MM.1S (cell line): ENCODE measurements around the gene GNAQ.

Source experiments
- DNase-seq: peaks from one replicate; pipeline ENCODE4 v3.0.0-alpha.2; 2015
- H2AFZ ChIP-seq: fragments of 300-600 bp; sonication (generic); 2 replicates; pipeline ENCODE4 v1.6.0; 2016; ENCODE audit warnings: antibody characterized with exemption, low read length
- H3F3A ChIP-seq: fragments of 300-600 bp; sonication (generic); 2 replicates; pipeline ENCODE4 v1.6.1; 2016; ENCODE audit warnings: mild to moderate bottlenecking, antibody characterized with exemption, low read length, moderate library complexity, mixed read lengths; ENCODE audit not compliant: insufficient read depth
- H3K27ac ChIP-seq: fragments of 300-600 bp; sonication (generic); 2 replicates; pipeline ENCODE4 v1.5.1; 2016; ENCODE audit warnings: mild to moderate bottlenecking, low read length
- H3K27me3 ChIP-seq: fragments of 300-600 bp; sonication (generic); replicated peaks from 2 replicates; pipeline ENCODE4 v1.6.0; 2016; ENCODE audit warnings: low read length; ENCODE audit not compliant: insufficient read depth
- H3K36me3 ChIP-seq: fragments of 300-600 bp; sonication (generic); replicated peaks from 2 replicates; pipeline ENCODE4 v1.6.1; 2016; ENCODE audit warnings: mild to moderate bottlenecking, low read length, mixed read lengths; ENCODE audit not compliant: insufficient read depth
- H3K4me1 ChIP-seq: fragments of 300-600 bp; sonication (generic); 2 replicates; pipeline ENCODE4 v1.6.1; 2016; ENCODE audit warnings: low read length, mixed read lengths
- H3K4me2 ChIP-seq: fragments of 300-600 bp; sonication (generic); 2 replicates; pipeline ENCODE4 v1.6.0; 2016; ENCODE audit warnings: low read depth, low read length
- H3K4me3 ChIP-seq: fragments of 300-600 bp; sonication (generic); 2 replicates; pipeline ENCODE4 v1.5.1; 2016; ENCODE audit warnings: low read length, mixed read lengths
- H3K79me2 ChIP-seq: fragments of 300-600 bp; sonication (generic); 2 replicates; pipeline ENCODE4 v1.6.1; 2016; ENCODE audit warnings: mixed run types, low read length, mixed read lengths
- H3K9ac ChIP-seq: fragments of 300-600 bp; sonication (generic); 2 replicates; pipeline ENCODE4 v1.6.1; 2016; ENCODE audit warnings: low read length, mixed read lengths
- H3K9me2 ChIP-seq: fragments of 300-600 bp; sonication (generic); replicated peaks from 2 replicates; pipeline ENCODE4 v1.6.1; 2016; ENCODE audit warnings: mild to moderate bottlenecking, low read length, mixed read lengths; ENCODE audit not compliant: insufficient read depth
- H3K9me3 ChIP-seq: fragments of 300-600 bp; sonication (generic); replicated peaks from 2 replicates; pipeline ENCODE4 v1.6.1; 2016; ENCODE audit warnings: mild to moderate bottlenecking, low read length, mixed read lengths; ENCODE audit not compliant: insufficient read depth
- H4K20me1 ChIP-seq: fragments of 300-600 bp; sonication (generic); 2 replicates; pipeline ENCODE4 v1.6.1; 2016; ENCODE audit warnings: mild to moderate bottlenecking, low read length, moderate library complexity, mixed read lengths; ENCODE audit not compliant: insufficient read depth
- EZH2 ChIP-seq: fragments of 300-600 bp; sonication (generic); optimal IDR thresholded peaks from 2 replicates; pipeline ENCODE3; 2017; ENCODE audit warnings: low read depth, mild to moderate bottlenecking, antibody characterized with exemption, low read length, mixed read lengths
- EZH2phosphoT487 ChIP-seq: fragments of 300-600 bp; sonication (generic); IDR thresholded peaks from 2 replicates; pipeline ENCODE4 v1.6.1; 2018; ENCODE audit warnings: antibody characterized with exemption, low read length
- TF ChIP-seq, protein P1 (sequence below): fragments of 300-600 bp; sonication (generic); IDR thresholded peaks from 2 replicates; pipeline ENCODE4 v1.5.1; 2016; ENCODE audit warnings: antibody characterized with exemption, low read length, mixed read lengths

GNAQ gene

DNA sequence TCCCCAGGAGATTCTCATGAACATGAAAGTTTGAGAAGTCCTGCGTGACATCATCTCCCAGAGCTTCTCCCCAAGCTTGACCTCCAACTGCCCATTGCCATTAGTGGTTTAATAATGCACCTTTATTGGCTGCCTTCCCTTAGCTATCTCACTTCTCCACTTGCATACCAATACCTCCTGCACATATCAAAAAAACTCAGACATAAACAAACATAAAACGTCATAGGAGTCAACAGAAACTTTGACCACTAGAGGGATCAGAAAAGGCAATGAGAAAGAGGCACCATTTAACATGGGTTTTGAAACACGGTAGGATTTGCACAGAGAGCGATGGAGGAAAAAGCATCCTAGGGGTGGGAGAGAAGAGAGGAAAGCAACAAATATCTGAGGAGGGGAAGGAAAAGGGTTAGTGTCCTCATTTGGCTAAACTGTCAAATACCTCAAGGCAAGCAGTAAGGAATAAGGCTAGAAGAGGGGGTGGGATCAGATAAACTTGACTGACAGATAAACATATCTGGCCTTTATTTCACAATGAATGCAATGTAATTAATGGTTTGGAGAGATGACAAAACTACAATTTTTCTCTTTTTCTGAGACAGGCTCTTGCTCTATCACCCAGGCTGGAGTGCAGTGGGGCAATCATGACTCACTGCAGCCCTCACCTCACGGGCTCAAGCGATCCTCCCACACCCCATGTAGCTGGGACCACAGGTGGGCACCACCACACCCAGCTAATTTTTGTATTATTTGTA lies 27.0 kb downstream of the GNAQ start:
- Histone ChIP-seq H3K9me3 (no peaks in the 10 kb centered on the region), H3K27ac (no peak overlapping the region), H3K27me3 (no peaks in the 10 kb centered on the region), H3K4me3 (no peak overlapping the region), H3K9me2 (no peaks in the 10 kb centered on the region), H3K9ac (no peak overlapping the region), H3K4me2 (no peak overlapping the region), H3F3A (no peaks in the 10 kb centered on the region), H3K36me3 (no peaks in the 10 kb centered on the region), H3K79me2 (0 out of 2 replicates have a peak, but pooled peaks cover 3% of the 10 kb centered on the region), H4K20me1 (no peaks in the 10 kb centered on the region), H2AFZ (no peak overlapping the region), H3K4me1 (no peaks in the 10 kb centered on the region)
- DNase-seq: no peak
- TF ChIP-seq, protein P1, sequence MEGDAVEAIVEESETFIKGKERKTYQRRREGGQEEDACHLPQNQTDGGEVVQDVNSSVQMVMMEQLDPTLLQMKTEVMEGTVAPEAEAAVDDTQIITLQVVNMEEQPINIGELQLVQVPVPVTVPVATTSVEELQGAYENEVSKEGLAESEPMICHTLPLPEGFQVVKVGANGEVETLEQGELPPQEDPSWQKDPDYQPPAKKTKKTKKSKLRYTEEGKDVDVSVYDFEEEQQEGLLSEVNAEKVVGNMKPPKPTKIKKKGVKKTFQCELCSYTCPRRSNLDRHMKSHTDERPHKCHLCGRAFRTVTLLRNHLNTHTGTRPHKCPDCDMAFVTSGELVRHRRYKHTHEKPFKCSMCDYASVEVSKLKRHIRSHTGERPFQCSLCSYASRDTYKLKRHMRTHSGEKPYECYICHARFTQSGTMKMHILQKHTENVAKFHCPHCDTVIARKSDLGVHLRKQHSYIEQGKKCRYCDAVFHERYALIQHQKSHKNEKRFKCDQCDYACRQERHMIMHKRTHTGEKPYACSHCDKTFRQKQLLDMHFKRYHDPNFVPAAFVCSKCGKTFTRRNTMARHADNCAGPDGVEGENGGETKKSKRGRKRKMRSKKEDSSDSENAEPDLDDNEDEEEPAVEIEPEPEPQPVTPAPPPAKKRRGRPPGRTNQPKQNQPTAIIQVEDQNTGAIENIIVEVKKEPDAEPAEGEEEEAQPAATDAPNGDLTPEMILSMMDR: peak; percentile 32
- no peak for TF ChIP-seq EZH2

DNA sequence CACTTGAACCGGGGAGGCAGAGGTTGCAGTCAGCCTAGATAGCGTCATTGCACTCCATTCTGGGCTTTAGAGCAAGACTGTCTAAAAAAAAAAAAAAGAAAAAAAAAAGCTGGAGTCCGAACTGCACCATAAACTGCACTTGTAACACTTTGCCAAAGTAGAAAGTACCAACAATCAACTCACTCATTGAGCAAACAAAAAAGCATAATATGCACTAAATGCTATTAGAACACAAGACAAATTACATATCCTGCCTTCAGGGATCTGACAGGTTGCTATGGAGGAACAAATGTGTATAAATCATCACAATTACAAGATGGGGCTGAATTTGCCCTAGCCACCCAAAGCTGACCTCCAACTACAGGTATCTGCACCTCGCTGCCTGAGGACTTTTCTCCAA lies 27.9 kb downstream of the GNAQ start:
- no peaks in the 10 kb centered on the region for H3K27me3 ChIP-seq
- H3K79me2 ChIP-seq: no peaks in the 10 kb centered on the region
- no peak overlapping the region for H2AFZ ChIP-seq
- no peaks in the 10 kb centered on the region for H3F3A ChIP-seq
- no peak overlapping the region for H3K4me3 ChIP-seq
- no peak overlapping the region for H3K4me2 ChIP-seq
- H3K27ac ChIP-seq: no peak overlapping the region
- H4K20me1 ChIP-seq: no peaks in the 10 kb centered on the region
- H3K9ac ChIP-seq: no peak overlapping the region
- H3K4me1 ChIP-seq: no peaks in the 10 kb centered on the region
- no peaks in the 10 kb centered on the region for H3K9me3 ChIP-seq
- no peak for DNase-seq
- H3K9me2 ChIP-seq: no peaks in the 10 kb centered on the region
- no peaks in the 10 kb centered on the region for H3K36me3 ChIP-seq
- TF ChIP-seq, protein P1: no peak
- no peak for TF ChIP-seq EZH2
- no peak for TF ChIP-seq EZH2phosphoT487

DNA sequence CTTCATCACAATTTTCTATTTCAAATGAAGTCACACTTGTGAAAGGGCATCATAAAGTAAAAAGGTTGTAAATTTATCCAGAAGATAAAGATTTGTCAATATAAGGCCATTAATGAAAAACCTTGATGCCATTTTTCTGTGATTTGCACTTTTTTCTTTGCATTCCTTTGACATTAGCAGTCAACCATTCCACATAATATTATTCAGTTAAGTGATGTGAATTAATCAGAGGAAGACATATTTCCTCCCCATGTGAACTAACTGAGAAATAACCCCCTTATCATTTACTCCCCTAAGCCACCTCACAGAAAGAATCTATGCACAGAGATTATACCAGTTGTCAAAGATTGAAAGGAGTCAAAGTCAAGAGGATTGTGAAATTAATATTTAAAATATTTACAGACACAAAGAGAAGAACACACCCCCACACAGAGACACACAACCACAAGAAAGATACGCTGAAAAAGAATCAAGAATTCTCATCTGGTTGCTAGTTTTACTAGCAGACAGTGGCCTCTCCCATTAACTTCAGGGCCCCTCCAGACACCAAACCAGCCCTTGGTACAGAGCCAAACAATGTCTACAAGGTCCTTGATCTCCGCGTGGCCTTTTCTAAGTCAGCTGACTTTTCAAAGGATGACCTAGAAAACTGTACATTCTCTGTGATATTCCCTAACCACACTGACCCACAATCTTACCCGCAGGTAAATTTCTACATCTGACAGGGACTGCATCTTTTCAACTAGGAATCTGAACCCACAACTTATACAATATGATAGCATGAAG lies 29.5 kb downstream of the GNAQ start:
- H3K4me2 ChIP-seq: no peak overlapping the region

More for the DNA sequence above, 29.5 kb downstream of the GNAQ start:
- no peaks in the 10 kb centered on the region for H3K36me3 ChIP-seq
- H2AFZ ChIP-seq: no peak overlapping the region
- H3K4me1 ChIP-seq: no peaks in the 10 kb centered on the region
- H3K9ac ChIP-seq: no peak overlapping the region
- no peaks in the 10 kb centered on the region for H3K9me2 ChIP-seq
- H3F3A ChIP-seq: no peaks in the 10 kb centered on the region
- TF ChIP-seq EZH2 (no peak), EZH2phosphoT487 (no peak)
- TF ChIP-seq, protein P1: no peak
- no peak for DNase-seq
- no peaks in the 10 kb centered on the region for H3K79me2 ChIP-seq
- no peak overlapping the region for H3K4me3 ChIP-seq
- H3K27ac ChIP-seq: no peak overlapping the region
- no peaks in the 10 kb centered on the region for H3K27me3 ChIP-seq
- H3K9me3 ChIP-seq: no peaks in the 10 kb centered on the region
- no peaks in the 10 kb centered on the region for H4K20me1 ChIP-seq
